Measurements from ENCODE around the gene NCL. TPM values are rescaled to one million over a fixed set of nuclear protein-coding genes. Genes with fewer than 3 reads are reported as not detected.

NCL gene
- total RNA-seq, 1 donor from 2014 or later, result 603 TPM

DNA sequence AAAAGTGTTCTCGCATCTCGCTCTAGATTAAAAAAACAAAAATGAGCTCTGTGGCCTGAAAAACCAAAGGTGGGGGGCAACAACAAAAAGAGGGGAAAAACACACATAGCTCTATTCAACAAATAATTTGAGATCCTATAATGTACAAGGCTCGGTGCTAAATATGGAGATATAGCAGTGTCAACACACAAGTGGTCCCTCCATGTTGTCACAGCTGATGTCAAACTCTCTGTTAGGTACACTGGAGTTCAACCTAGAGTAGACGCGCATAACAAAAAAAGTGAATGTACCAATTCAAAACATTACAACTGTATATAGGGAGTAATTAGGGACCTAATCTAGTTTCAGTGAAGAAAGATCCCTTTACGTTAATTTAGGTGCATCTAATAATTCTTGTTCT is 5.9 kb downstream of the NCL start:
- Histone ChIP-seq H3K4me1 (ENCODE audit: insufficient read depth, low read length) (peaks cover 7% of the 10 kb centered on the region), H3K9me3 (ENCODE audit: insufficient read depth, low read depth, low read length) (no peaks in the 10 kb centered on the region), H3K79me2 (ENCODE audit: insufficient read depth, low read length) (peaks cover 68% of the 10 kb centered on the region), H3K36me3 (ENCODE audit: insufficient read depth, low read length) (peaks cover 92% of the 10 kb centered on the region), H3K9ac (ENCODE audit: low read length) (no peak overlapping the region), H3K4me3 (ENCODE audit: insufficient read depth, low read depth, low read length) (no peak overlapping the region), H3K27ac (ENCODE audit: low read depth, low read length) (no peak overlapping the region), H3K27me3 (ENCODE audit: insufficient read depth, low read length) (no peaks in the 10 kb centered on the region), H3K4me2 (ENCODE audit: low read length) (no peak overlapping the region), H4K20me1 (ENCODE audit: insufficient read depth, low read length) (peaks cover 100% of the 10 kb centered on the region), H2AFZ (ENCODE audit: low read depth, low read length) (no peak overlapping the region)
- no peak for DNase-seq (ENCODE audit: low read depth)
- TF ChIP-seq EZH2 (IDR thresholded peaks at IDR 0.05; ENCODE audit: insufficient read depth, low read length), result no peak
- TF ChIP-seq, protein P1, sequence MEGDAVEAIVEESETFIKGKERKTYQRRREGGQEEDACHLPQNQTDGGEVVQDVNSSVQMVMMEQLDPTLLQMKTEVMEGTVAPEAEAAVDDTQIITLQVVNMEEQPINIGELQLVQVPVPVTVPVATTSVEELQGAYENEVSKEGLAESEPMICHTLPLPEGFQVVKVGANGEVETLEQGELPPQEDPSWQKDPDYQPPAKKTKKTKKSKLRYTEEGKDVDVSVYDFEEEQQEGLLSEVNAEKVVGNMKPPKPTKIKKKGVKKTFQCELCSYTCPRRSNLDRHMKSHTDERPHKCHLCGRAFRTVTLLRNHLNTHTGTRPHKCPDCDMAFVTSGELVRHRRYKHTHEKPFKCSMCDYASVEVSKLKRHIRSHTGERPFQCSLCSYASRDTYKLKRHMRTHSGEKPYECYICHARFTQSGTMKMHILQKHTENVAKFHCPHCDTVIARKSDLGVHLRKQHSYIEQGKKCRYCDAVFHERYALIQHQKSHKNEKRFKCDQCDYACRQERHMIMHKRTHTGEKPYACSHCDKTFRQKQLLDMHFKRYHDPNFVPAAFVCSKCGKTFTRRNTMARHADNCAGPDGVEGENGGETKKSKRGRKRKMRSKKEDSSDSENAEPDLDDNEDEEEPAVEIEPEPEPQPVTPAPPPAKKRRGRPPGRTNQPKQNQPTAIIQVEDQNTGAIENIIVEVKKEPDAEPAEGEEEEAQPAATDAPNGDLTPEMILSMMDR (IDR thresholded peaks at IDR 0.05; ENCODE audit: insufficient read depth, low read depth, low read length), result no peak
- peak overlapping the region; percentile 51 for H3K27ac Mint-ChIP-seq (ENCODE audit: unreplicated experiment)
- H3K27me3 Mint-ChIP-seq (ENCODE audit: low read depth, unreplicated experiment), result no peaks in the 10 kb centered on the region
- H3K9me3 Mint-ChIP-seq (ENCODE audit: unreplicated experiment), result no peaks in the 10 kb centered on the region
- FAIRE-seq, result no peak
- H3K4me1 Mint-ChIP-seq (ENCODE audit: low read depth, unreplicated experiment), result peaks cover 16% of the 10 kb centered on the region
- no peak overlapping the region for H3K4me3 Mint-ChIP-seq (ENCODE audit: unreplicated experiment)
- peaks cover 36% of the 10 kb centered on the region for H3K36me3 Mint-ChIP-seq (ENCODE audit: low read depth, unreplicated experiment)

DNA sequence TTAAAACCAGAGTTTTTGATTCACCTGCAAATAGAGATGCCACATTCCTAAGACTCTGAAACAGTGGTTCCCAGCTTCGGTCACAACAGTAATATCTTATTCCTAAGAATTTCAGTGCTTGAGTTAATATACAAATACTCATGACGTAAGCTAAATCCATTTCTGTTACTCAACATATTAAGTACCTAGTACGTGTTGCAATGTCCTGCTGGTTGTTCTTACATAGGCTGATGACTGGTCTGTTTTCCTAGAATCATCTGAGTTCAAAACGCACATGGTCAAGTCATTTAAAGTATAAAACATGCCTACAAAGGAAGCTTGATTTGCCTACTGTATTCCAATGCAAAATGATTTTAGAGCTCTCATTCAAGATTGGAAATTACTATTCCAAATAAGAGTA is 7.2 kb downstream of the NCL start:
- H3K27me3 ChIP-seq (ENCODE audit: insufficient read depth, low read length), result no peaks in the 10 kb centered on the region
- H3K4me1 ChIP-seq (ENCODE audit: insufficient read depth, low read length), result no peaks in the 10 kb centered on the region
- DNase-seq (ENCODE audit: low read depth) (no peak), FAIRE-seq (no peak)
- H3K27ac Mint-ChIP-seq (ENCODE audit: unreplicated experiment), result peak overlapping the region; percentile 41
- H2AFZ ChIP-seq (ENCODE audit: low read depth, low read length), result no peak overlapping the region
- no peak overlapping the region for H3K27ac ChIP-seq (ENCODE audit: low read depth, low read length)
- H3K4me3 ChIP-seq (ENCODE audit: insufficient read depth, low read depth, low read length), result no peak overlapping the region
- no peak overlapping the region for H3K4me2 ChIP-seq (ENCODE audit: low read length)
- peaks cover 94% of the 10 kb centered on the region for H4K20me1 ChIP-seq (ENCODE audit: insufficient read depth, low read length)
- H3K27me3 Mint-ChIP-seq (ENCODE audit: low read depth, unreplicated experiment), result no peaks in the 10 kb centered on the region
- peaks cover 55% of the 10 kb centered on the region for H3K79me2 ChIP-seq (ENCODE audit: insufficient read depth, low read length)
- TF ChIP-seq, protein P1 (IDR thresholded peaks at IDR 0.05; ENCODE audit: insufficient read depth, low read depth, low read length), result no peak
- no peak for TF ChIP-seq EZH2 (IDR thresholded peaks at IDR 0.05; ENCODE audit: insufficient read depth, low read length)
- H3K36me3 Mint-ChIP-seq (ENCODE audit: low read depth, unreplicated experiment), result peaks cover 35% of the 10 kb centered on the region
- no peak overlapping the region for H3K4me3 Mint-ChIP-seq (ENCODE audit: unreplicated experiment)
- H3K4me1 Mint-ChIP-seq (ENCODE audit: low read depth, unreplicated experiment), result peaks cover 8% of the 10 kb centered on the region
- no peaks in the 10 kb centered on the region for H3K9me3 Mint-ChIP-seq (ENCODE audit: unreplicated experiment)
- no peaks in the 10 kb centered on the region for H3K9me3 ChIP-seq (ENCODE audit: insufficient read depth, low read depth, low read length)
- peaks cover 88% of the 10 kb centered on the region for H3K36me3 ChIP-seq (ENCODE audit: insufficient read depth, low read length)
- no peak overlapping the region for H3K9ac ChIP-seq (ENCODE audit: low read length)

DNA sequence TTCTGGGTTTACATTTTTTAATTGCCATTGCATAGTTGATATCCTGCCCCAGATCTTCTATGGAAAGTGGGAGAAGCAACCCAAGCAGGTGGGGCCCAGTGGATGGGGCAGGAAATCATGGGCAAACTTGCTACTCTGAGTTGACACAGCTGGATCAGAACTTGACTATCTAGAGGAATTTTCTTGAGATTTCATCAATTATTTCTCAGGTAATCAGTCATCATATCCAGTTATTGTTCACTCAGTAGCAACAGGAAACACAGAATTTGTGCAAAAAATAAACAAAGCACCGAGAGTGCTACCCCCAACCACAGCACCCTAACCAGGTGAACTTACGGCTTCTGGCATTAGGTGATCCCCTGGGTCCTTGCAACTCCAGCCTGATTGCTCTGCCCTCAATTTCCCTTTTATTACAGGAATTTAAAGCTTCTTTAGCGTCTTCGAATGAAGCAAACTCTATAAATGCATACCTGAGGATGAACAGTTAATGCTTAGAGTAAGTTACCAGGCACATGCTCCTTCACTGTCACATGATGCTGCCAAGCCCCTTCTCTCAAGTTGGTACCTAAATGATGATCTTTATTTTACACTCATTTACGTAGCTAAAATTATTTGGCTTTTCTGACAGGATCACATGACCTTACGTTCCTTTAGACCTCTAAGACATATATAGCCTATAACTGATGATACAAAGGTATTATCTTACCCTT is 7.8 kb downstream of the NCL start:
- H3K36me3 ChIP-seq (ENCODE audit: insufficient read depth, low read length), result peaks cover 82% of the 10 kb centered on the region

More for the DNA sequence above, 7.8 kb downstream of the NCL start:
- no peaks in the 10 kb centered on the region for H3K9me3 Mint-ChIP-seq (ENCODE audit: unreplicated experiment)
- no peak overlapping the region for H3K4me3 Mint-ChIP-seq (ENCODE audit: unreplicated experiment)
- H4K20me1 ChIP-seq (ENCODE audit: insufficient read depth, low read length), result peaks cover 87% of the 10 kb centered on the region
- no peak overlapping the region for H2AFZ ChIP-seq (ENCODE audit: low read depth, low read length)
- H3K27ac Mint-ChIP-seq (ENCODE audit: unreplicated experiment), result peak overlapping the region; percentile 41
- H3K27ac ChIP-seq (ENCODE audit: low read depth, low read length), result no peak overlapping the region
- no peaks in the 10 kb centered on the region for H3K4me1 ChIP-seq (ENCODE audit: insufficient read depth, low read length)
- DNase-seq (ENCODE audit: low read depth) (no peak), FAIRE-seq (no peak)
- TF ChIP-seq EZH2 (IDR thresholded peaks at IDR 0.05; ENCODE audit: insufficient read depth, low read length), result no peak
- TF ChIP-seq, protein P1 (IDR thresholded peaks at IDR 0.05; ENCODE audit: insufficient read depth, low read depth, low read length), result no peak
- H3K4me3 ChIP-seq (ENCODE audit: insufficient read depth, low read depth, low read length), result no peak overlapping the region
- no peaks in the 10 kb centered on the region for H3K27me3 ChIP-seq (ENCODE audit: insufficient read depth, low read length)
- H3K36me3 Mint-ChIP-seq (ENCODE audit: low read depth, unreplicated experiment), result peaks cover 38% of the 10 kb centered on the region
- H3K27me3 Mint-ChIP-seq (ENCODE audit: low read depth, unreplicated experiment), result no peaks in the 10 kb centered on the region
- H3K79me2 ChIP-seq (ENCODE audit: insufficient read depth, low read length), result peaks cover 48% of the 10 kb centered on the region
- H3K4me1 Mint-ChIP-seq (ENCODE audit: low read depth, unreplicated experiment), result peaks cover 8% of the 10 kb centered on the region
- no peak overlapping the region for H3K4me2 ChIP-seq (ENCODE audit: low read length)
- H3K9me3 ChIP-seq (ENCODE audit: insufficient read depth, low read depth, low read length), result no peaks in the 10 kb centered on the region
- H3K9ac ChIP-seq (ENCODE audit: low read length), result no peak overlapping the region

Data from astrocyte (in vitro differentiated cells and primary cell).